ENCODE data around the gene GBF1. TPM values are rescaled to one million over a fixed set of nuclear protein-coding genes. Genes with fewer than 3 reads are reported as not detected.

Gene GBF1
- polyA plus RNA-seq, 1 donor (not counting 4 experiments of a cell fraction or from before 2014, with no cell fraction given) = 17.4 TPM

DNA sequence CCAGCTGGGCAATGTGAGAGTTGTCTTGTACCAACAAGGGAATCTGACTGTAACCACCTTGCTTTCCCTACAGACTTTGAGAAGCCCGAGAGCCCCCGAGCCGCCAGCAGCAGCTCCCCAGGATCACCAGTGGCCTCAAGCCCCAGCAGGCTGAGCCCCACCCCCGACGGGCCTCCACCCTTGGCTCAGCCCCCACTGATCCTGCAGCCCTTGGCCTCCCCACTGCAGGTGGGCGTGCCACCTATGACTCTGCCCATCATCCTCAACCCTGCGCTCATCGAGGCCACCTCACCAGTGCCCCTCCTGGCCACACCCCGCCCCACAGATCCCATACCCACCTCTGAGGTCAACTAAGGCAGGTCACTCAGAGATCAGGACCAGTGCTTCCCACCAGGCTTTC, 136.7 kb downstream of the GBF1 start:
- Histone ChIP-seq H3K79me2 (ENCODE audit: control insufficient read depth, insufficient read depth, low read length) (no peaks in the 10 kb centered on the region), H3K4me3 (ENCODE audit: control insufficient read depth in 2 of 3, extremely low read depth in 1 of 3, insufficient read depth in 2 of 3, low read depth in 1 of 3, low read length in 3 of 3) (no peak overlapping the region), H2AFZ (ENCODE audit: control insufficient read depth, low read length) (no peak overlapping the region), H3K9me3 (ENCODE audit: control insufficient read depth, low read depth, low read length) (no peaks in the 10 kb centered on the region), H3K36me3 (ENCODE audit: control insufficient read depth in 2 of 2, extremely low read depth in 1 of 2, insufficient read depth in 2 of 2, low read length in 2 of 2) (peaks cover 20 to 33% of the 10 kb centered on the region in 2 experiments), H3K9me1 (ENCODE audit: control insufficient read depth, extremely low read depth, insufficient read depth, low read length) (no peaks in the 10 kb centered on the region), H3K9ac (ENCODE audit: control insufficient read depth, extremely low read depth, insufficient read depth, low read length) (no peak overlapping the region), H3K4me2 (ENCODE audit: control insufficient read depth, extremely low read depth, insufficient read depth, low read depth, low read length) (no peak overlapping the region), H3K4me1 (ENCODE audit: control insufficient read depth, extremely low read depth, insufficient read depth, low read length) (no peaks in the 10 kb centered on the region), H3K27ac (ENCODE audit: control insufficient read depth, insufficient read depth, low read length) (no peak overlapping the region), H4K20me1 (ENCODE audit: control insufficient read depth, extremely low read depth, insufficient read depth, low read length) (no peaks in the 10 kb centered on the region), H3K27me3 (ENCODE audit: control insufficient read depth, extremely low read depth, insufficient read depth, low read length) (no peaks in the 10 kb centered on the region)
- DNase-seq (ENCODE audit: low read depth, low spot score) (no peak), FAIRE-seq (no peak)
- TF ChIP-seq, protein P1, sequence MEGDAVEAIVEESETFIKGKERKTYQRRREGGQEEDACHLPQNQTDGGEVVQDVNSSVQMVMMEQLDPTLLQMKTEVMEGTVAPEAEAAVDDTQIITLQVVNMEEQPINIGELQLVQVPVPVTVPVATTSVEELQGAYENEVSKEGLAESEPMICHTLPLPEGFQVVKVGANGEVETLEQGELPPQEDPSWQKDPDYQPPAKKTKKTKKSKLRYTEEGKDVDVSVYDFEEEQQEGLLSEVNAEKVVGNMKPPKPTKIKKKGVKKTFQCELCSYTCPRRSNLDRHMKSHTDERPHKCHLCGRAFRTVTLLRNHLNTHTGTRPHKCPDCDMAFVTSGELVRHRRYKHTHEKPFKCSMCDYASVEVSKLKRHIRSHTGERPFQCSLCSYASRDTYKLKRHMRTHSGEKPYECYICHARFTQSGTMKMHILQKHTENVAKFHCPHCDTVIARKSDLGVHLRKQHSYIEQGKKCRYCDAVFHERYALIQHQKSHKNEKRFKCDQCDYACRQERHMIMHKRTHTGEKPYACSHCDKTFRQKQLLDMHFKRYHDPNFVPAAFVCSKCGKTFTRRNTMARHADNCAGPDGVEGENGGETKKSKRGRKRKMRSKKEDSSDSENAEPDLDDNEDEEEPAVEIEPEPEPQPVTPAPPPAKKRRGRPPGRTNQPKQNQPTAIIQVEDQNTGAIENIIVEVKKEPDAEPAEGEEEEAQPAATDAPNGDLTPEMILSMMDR (optimal IDR thresholded peaks at IDR 0.05 in 1 of 3, IDR thresholded peaks at IDR 0.05 in 1 of 3, conservative IDR thresholded peaks at IDR 0.05 in 1 of 3; ENCODE audit: extremely low read depth in 1 of 3, insufficient read depth in 2 of 3, low read length in 3 of 3) = no peak
- TF ChIP-seq EZH2 (IDR thresholded peaks at IDR 0.05; ENCODE audit: low read length) = no peak
- dilution Hi-C loops (cut with MboI; ENCODE audit: extremely low pct_ligation_motif_present, low sequenced_read_pairs) = no loop called here

DNA sequence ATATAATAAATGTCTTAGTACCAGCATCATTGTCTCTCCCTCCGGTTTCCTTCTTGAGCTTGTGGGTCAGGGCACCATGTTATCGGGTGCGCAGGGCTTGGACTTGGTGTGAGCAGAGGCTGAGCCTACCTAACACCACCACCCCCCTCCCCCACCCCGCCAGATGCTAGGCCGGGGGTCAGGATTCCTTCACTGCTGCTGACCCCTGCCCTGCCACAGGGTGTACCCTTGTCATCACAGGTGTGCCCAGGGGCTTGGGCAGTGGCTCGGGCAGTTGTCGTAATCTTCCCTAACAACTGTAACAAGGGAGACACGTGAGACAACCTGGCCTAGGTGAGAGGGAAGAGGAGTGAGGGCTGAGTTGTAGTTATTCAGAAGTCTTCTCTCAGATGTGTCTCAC, 137.5 kb downstream of the GBF1 start:
- FAIRE-seq = no peak
- H3K9me3 ChIP-seq (ENCODE audit: control insufficient read depth, low read depth, low read length) = no peaks in the 10 kb centered on the region
- no peaks in the 10 kb centered on the region for H3K9me1 ChIP-seq (ENCODE audit: control insufficient read depth, extremely low read depth, insufficient read depth, low read length)
- H3K27me3 ChIP-seq (ENCODE audit: control insufficient read depth, extremely low read depth, insufficient read depth, low read length) = no peaks in the 10 kb centered on the region
- no peak overlapping the region for H3K27ac ChIP-seq (ENCODE audit: control insufficient read depth, insufficient read depth, low read length)
- H3K36me3 ChIP-seq (ENCODE audit: control insufficient read depth in 2 of 2, extremely low read depth in 1 of 2, insufficient read depth in 2 of 2, low read length in 2 of 2) = peaks cover 20 to 33% of the 10 kb centered on the region in 2 experiments
- dilution Hi-C loops (cut with MboI; ENCODE audit: extremely low pct_ligation_motif_present, low sequenced_read_pairs) = no loop called here
- H3K4me1 ChIP-seq (ENCODE audit: control insufficient read depth, extremely low read depth, insufficient read depth, low read length) = no peaks in the 10 kb centered on the region
- no peak overlapping the region for H3K4me2 ChIP-seq (ENCODE audit: control insufficient read depth, extremely low read depth, insufficient read depth, low read depth, low read length)
- H4K20me1 ChIP-seq (ENCODE audit: control insufficient read depth, extremely low read depth, insufficient read depth, low read length) = no peaks in the 10 kb centered on the region
- H2AFZ ChIP-seq (ENCODE audit: control insufficient read depth, low read length) = no peak overlapping the region
- H3K4me3 ChIP-seq (ENCODE audit: control insufficient read depth in 2 of 3, extremely low read depth in 1 of 3, insufficient read depth in 2 of 3, low read depth in 1 of 3, low read length in 3 of 3) = no peak overlapping the region
- no peaks in the 10 kb centered on the region for H3K79me2 ChIP-seq (ENCODE audit: control insufficient read depth, insufficient read depth, low read length)
- no peak overlapping the region for H3K9ac ChIP-seq (ENCODE audit: control insufficient read depth, extremely low read depth, insufficient read depth, low read length)
- DNase-seq (ENCODE audit: low read depth, low spot score) = no peak
- no peak for TF ChIP-seq EZH2 (IDR thresholded peaks at IDR 0.05; ENCODE audit: low read length)
- TF ChIP-seq, protein P1 (optimal IDR thresholded peaks at IDR 0.05 in 1 of 3, IDR thresholded peaks at IDR 0.05 in 1 of 3, conservative IDR thresholded peaks at IDR 0.05 in 1 of 3; ENCODE audit: extremely low read depth in 1 of 3, insufficient read depth in 2 of 3, low read length in 3 of 3) = no peak
